Stimulated activated CD8-positive, alpha-beta memory T cell treated with anti-CD3 and anti-CD28 coated beads, Interleukin-2, amount 100 ng/mL, for 48 hours (primary cell): ENCODE measurements around the gene IDUA.

Source experiments
- DNase-seq, 2 donors: peaks; one replicate each; pipeline ENCODE4 v3.0.0-alpha.2; 2020; ENCODE audit warnings: low read depth in 2 of 2

IDUA gene

DNA sequence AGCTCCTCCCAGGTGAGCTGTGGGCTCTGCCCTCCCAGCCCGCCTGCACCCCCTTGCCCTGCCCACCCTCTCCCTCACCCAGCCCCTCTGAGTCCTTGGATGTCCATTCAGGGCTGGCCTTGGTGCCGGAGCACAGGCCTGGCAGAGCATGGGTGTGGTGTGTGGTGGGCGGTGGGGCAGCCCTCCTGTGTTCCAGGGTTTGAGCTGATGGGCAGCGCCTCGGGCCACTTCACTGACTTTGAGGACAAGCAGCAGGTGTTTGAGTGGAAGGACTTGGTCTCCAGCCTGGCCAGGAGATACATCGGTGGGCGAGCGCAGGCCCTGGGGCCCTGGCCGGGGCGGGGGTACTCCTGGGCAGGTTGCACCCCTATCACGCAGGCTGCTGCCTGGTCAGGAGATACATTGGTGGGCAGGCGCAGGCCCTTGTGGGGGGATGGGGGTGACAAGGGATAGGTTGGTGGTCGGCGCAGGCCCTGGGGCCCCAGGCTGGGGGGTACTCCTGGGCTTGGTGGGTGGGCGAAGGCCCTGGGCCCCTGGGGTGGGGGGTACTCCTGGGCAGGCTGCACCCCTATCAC is 13.9 kb downstream of the IDUA start:
- no peak for DNase-seq

DNA sequence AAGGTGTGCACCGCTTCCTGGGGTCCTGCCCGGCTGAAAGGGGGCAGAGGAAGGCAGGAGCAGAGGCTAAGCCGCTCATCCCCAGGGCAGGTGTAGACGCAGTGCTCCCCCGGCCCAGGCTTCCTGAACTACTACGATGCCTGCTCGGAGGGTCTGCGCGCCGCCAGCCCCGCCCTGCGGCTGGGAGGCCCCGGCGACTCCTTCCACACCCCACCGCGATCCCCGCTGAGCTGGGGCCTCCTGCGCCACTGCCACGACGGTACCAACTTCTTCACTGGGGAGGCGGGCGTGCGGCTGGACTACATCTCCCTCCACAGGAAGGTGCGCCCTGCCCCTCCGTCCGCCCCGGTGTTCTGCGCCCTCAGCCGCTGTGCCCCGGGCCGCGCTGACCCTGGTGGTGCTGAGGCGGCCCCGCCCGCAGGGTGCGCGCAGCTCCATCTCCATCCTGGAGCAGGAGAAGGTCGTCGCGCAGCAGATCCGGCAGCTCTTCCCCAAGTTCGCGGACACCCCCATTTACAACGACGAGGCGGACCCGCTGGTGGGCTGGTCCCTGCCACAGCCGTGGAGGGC is 14.8 kb downstream of the IDUA start:
- DNase-seq, result no peak

- DNase-seq, result no peak
These were observed 15.3 kb downstream of the IDUA start for GRCh38 chr4:1002131-1002630.

DNA sequence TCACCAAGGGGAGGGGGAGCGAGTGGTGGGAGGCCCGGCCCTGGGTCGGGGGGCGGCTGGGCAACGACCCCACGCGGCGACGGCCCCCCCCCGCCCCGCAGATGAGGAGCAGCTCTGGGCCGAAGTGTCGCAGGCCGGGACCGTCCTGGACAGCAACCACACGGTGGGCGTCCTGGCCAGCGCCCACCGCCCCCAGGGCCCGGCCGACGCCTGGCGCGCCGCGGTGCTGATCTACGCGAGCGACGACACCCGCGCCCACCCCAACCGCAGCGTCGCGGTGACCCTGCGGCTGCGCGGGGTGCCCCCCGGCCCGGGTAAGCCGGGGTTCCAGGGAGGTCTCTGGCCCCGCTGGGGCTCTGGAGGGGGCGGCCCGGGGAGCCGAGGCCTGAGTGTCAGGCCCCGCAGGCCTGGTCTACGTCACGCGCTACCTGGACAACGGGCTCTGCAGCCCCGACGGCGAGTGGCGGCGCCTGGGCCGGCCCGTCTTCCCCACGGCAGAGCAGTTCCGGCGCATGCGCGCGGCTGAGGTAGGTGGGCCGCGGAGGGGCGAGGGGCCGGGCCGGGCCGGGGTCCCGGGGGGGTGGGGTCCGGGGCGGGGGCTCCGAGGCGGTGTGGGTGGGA is 15.9 kb downstream of the IDUA start:
- DNase-seq, result no peak

- no peak for DNase-seq
These were observed 16.6 kb downstream of the IDUA start for GRCh38 chr4:1003271-1004070.

- DNase-seq, result no peak
These were observed 17.2 kb downstream of the IDUA start for GRCh38 chr4:1004071-1004418.

DNA sequence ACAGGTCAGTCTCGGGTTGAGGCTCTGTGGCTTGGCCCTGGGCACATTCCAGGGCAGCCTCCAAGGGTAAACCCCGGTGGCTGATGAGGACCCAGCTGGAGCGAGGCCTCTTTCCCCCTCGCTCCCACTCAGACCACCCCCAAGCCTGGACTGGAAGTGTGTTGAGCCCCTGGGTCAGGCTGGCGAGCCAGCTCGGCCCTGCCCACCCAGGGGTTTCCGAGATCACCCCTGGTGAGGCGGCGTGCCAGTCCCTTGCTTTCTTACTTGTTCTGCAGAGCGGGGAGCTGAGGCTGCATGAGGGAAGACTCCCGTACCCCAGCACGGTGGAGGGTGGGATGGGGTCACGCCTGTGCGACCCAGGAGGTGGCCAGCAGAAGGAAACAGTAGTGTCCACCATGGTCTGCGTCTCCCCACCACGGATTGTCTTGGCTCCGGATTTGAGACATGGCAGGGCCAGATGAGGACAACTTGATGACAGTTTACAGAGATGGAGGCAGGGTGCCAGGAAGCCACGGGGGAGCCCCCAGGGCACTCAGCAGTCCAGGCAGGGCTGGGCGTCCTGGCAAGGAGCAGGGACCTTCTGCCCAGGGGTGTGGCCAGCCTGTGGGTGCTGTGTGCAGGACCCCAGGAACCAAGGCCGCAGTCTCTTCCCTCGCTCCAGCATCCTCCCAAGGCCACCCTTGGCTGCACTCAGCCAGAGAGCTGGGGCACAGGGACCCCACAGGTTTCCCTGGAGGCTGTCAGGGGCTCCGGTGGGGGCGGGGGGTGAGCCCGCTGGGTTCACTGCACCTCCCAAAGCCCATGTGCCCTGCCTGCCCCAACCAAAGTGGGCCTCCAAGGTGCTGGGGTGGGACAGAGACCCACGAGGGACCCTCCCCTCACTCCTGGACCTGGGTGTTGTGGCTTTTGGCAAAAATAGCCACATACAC is 18.0 kb downstream of the IDUA start:
- DNase-seq, result no peak

DNA sequence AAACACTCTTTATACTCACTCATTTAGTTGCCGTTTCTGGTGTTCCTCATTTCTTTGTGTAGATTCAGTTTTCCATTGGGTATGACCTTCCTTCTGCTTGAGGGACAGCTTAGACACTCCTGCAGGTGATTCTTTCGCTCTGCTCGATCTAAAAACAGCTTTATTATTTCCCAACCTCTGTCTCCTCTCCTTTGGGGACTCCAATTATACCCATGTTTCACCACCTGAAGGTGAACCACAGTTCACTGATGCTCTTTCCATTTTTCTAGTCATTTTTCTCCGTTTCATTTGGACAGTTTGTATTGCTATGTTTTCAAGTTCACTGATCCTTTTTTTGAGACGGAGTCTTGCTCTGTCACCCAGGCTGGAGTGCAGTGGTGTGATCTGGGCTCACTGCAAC is 20.0 kb downstream of the IDUA start:
- no peak for DNase-seq

- no peak for DNase-seq
These were observed 22.1 kb downstream of the IDUA start for GRCh38 chr4:1008840-1009541.

DNA sequence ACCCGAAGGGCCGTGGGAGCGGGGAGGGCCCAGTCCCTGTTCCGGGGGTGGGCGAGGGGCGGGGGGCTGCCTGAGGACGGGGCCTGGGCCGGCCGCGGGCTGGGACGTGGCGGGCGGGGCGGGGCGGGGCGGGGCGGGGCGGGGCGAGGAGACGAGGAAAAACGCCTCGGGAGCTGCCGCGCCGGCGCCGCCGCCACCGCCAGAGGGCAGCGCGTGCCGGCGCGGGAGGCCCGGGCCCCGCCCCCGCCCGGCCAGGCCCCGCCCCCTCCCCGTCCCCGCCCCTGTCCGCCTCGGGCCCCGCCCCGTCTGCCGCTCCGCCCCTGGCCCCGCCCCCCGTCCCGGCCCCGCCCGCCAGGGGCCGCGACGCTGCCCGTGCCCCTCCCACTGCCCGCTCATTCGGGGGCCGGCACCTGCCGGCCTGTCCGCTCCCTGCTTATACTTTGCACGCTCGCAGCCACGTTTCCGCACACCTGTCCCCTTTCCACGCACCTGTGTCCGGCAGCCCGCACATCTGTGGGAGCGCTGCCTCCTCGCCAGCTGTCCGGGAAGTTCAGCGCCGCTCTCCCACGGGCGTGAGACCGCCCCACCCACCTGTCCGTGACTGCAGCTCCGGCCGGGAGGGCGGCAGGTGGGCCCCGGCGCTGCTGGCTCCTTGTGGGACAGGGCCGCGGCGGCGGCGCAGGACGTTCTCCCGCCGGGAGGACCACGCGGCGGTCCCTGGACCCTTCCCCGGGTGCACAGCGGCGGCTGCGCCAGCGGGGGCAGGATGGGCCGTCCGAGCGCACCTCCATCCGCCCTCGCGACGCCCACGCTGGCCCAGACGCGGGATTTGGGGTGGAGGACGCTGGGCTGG is 22.9 kb downstream of the IDUA start:
- DNase-seq, result peak; percentile 60 to 62

GRCh38 chr4:1010395-1011021 is 23.7 kb downstream of the IDUA start:
- DNase-seq, result peak; percentile 58 to 69

DNA sequence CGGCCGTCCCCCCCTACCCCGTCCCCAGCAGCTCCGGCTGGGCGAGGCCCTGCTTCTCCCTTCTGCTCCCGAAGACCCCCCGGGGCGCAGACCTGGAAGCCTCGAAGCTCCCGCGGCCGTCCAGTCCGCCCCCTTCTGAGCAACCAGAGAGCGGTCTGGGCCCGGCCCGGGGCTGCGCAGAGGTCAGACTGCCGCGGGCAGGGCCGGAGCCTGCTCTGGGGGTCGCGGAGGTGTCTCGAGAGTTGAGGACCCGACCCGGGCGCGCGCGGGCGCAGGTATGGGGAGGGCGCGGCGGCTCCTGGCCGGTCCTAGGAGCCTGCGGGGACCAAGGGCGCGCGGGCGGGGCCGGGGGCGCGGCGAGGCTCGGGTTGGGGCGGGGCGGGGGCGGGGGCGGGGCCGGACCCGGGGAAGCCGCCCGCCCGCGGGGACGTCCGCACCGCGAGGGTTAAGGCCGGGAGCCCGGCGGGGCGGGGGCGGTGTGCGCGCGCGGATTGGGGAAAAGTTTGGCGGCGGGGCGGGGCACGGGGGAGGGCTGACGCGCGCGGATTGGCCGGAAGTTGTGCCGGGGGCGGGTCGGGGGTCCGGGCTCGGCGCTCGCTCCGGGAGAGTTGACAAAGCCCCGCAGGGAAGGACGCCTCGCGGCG is 24.3 kb downstream of the IDUA start, which contains the start of gene FGFRL1:
FGFRL1 (plus strand) TSS at position 605 of the 644 bp plus-strand sequence. CDS start 860 bp downstream, outside the sequence.
- peak; percentile 90 to 92 for DNase-seq

- no peak for DNase-seq
These were observed 24.8 kb downstream of the IDUA start for GRCh38 chr4:1011666-1012033.

- peak in 1 of 2 donors; percentile 9 for DNase-seq
These were observed 25.3 kb downstream of the IDUA start for GRCh38 chr4:1012034-1012739.

- no peak for DNase-seq
These were observed 26.6 kb downstream of the IDUA start for GRCh38 chr4:1013225-1014073.

DNA sequence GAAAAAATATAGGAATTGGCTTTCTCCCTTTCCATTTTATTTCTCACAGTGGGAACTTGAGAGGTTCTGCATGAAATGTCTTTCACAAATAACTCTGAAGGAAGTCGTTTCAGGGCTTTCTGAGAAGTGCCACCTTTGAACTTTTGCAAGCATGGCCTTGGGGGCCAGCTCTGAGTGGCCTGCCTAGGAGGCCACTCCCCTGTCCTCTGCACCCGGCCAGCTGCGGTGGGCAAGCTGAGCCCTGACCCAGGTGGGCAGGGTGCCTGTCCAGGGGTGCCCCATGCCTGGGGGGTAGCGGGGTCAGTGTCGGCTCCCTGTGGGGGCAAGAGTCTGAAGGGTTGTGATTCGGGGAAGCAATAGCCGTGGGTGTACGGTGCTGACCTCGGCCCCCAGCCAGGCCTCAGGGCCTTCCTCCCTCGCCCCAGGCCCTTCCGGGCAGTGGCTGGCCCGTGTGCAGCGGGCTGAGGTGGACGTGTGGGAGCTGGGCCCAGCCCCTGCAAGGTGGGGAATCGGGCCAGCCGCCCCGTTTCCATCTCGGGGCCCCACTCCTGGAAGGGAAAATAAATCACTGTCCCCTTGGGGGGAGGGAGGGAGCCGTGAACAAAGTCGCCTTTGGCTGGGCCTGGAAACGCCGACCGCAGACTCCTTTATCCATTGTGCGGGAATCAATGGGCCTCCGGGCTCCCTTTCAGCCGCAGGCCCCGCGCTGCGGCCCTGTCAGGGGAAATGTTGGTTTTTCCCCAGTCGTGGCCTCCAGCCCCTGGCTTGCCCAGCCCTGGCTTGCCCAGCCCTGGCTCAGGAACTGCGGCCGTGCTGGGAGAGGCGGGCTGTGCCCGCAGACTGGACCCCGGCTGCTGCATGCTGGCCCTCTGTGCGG is 27.7 kb downstream of the IDUA start:
- no peak for DNase-seq
